ENCODE measurements around the gene NAV2.

NAV2 gene

GRCh38 chr11:20064961-20065405 lies 352.3 kb downstream of the NAV2 start:
- DNase-seq (ENCODE audit: low read depth), result no peak
- H3K4me3 ChIP-seq (ENCODE audit: low read length), result no peak overlapping the region
- TF ChIP-seq, protein P1, sequence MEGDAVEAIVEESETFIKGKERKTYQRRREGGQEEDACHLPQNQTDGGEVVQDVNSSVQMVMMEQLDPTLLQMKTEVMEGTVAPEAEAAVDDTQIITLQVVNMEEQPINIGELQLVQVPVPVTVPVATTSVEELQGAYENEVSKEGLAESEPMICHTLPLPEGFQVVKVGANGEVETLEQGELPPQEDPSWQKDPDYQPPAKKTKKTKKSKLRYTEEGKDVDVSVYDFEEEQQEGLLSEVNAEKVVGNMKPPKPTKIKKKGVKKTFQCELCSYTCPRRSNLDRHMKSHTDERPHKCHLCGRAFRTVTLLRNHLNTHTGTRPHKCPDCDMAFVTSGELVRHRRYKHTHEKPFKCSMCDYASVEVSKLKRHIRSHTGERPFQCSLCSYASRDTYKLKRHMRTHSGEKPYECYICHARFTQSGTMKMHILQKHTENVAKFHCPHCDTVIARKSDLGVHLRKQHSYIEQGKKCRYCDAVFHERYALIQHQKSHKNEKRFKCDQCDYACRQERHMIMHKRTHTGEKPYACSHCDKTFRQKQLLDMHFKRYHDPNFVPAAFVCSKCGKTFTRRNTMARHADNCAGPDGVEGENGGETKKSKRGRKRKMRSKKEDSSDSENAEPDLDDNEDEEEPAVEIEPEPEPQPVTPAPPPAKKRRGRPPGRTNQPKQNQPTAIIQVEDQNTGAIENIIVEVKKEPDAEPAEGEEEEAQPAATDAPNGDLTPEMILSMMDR (conservative IDR thresholded peaks at IDR 0.05; ENCODE audit: low read depth, low read length), result no peak

DNA sequence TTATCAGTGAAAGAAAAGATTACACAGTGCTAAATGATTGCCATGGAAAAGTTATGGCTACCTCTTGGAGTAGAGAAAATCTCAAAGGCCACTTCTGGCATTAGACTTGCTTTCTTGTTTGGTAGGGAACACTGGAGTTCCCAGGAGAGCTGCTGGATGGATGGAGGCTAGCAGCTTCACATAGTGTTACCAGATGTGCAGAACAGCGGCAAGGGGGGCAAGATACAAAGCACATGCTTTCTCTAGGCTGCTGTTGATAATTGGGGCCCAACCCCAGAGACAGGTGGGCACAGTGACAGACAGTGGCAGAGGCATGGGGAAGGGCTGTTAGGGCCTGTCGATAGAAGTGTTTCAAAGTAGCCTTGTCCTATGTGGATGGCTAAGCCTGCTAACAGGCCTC lies 352.8 kb downstream of the NAV2 start:
- no peak for DNase-seq (ENCODE audit: low read depth)
- TF ChIP-seq, protein P1 (conservative IDR thresholded peaks at IDR 0.05; ENCODE audit: low read depth, low read length), result no peak
- H3K4me3 ChIP-seq (ENCODE audit: low read length), result no peak overlapping the region

DNA sequence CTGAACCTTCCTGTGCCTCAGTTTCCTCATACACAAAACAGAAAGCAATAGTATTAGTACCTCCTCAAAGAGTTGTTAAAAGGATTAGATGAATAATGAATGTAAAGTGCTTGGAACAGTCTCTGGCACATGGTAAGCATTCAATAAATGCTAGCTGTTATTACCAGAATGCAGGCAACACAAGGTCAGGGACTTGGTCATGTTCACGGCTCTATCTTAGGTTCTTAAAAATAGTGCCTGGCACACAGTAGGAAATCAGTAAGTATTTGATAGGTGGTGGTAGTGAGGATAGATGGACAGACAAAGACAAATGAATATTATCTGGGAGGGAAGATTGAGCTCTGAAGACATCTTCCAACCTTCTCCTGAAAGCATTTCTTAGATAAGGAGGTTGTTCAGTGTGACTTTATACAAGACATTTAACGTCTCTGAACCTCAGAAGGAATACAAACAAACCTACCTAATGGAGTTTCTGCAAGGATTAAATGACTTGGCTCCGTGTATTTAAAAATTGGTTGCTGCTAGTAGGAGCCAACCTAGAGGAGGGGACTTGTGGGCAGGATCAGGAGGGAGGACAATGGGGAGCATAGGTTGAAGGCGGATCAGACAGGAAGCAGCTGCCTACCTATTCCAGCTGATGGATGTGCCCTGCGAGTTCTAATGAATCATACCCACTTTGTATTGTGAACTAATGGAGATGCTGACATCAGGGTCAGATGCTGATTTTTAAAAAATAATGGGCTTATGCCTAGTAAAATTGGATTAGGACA lies 353.6 kb downstream of the NAV2 start:
- no peak overlapping the region for H3K4me3 ChIP-seq (ENCODE audit: low read length)
- no peak for DNase-seq (ENCODE audit: low read depth)
- TF ChIP-seq, protein P1 (conservative IDR thresholded peaks at IDR 0.05; ENCODE audit: low read depth, low read length), result no peak

- H3K4me3 ChIP-seq (ENCODE audit: low read length), result no peak overlapping the region
- TF ChIP-seq, protein P1 (conservative IDR thresholded peaks at IDR 0.05; ENCODE audit: low read depth, low read length), result no peak
- no peak for DNase-seq (ENCODE audit: low read depth)
Observed at GRCh38 chr11:20066783-20067156, 354.1 kb downstream of the NAV2 start.

- TF ChIP-seq, protein P1 (conservative IDR thresholded peaks at IDR 0.05; ENCODE audit: low read depth, low read length), result no peak
- no peak for DNase-seq (ENCODE audit: low read depth)
- H3K4me3 ChIP-seq (ENCODE audit: low read length), result no peak overlapping the region
Observed at GRCh38 chr11:20067665-20068064, 355.0 kb downstream of the NAV2 start.

- no peak for DNase-seq (ENCODE audit: low read depth)
- TF ChIP-seq, protein P1 (conservative IDR thresholded peaks at IDR 0.05; ENCODE audit: low read depth, low read length), result no peak
- H3K4me3 ChIP-seq (ENCODE audit: low read length), result no peak overlapping the region
Observed at GRCh38 chr11:20068691-20069090, 356.1 kb downstream of the NAV2 start.

- H3K4me3 ChIP-seq (ENCODE audit: low read length), result no peak overlapping the region
- no peak for DNase-seq (ENCODE audit: low read depth)
- TF ChIP-seq, protein P1 (conservative IDR thresholded peaks at IDR 0.05; ENCODE audit: low read depth, low read length), result no peak
Observed at GRCh38 chr11:20070459-20070858, 357.8 kb downstream of the NAV2 start.
